Measurements from ENCODE around the gene ATP6V0E1. TPM values are rescaled to one million over a fixed set of nuclear protein-coding genes. Genes with fewer than 3 reads are reported as not detected.
"Not testable (repeated sequence)": the region's sequence is repeated elsewhere in the genome, so short reads cannot be mapped to it uniquely, and the experiment has no call there.

Gene ATP6V0E1
- total RNA-seq, 1 donor from 2014 or later: 100 TPM

- DNase-seq (ENCODE audit: low read depth): no peak
- TF ChIP-seq CTCF (conservative IDR thresholded peaks at IDR 0.05; ENCODE audit: low read depth, low read length): no peak
- no peak overlapping the region for H3K4me3 ChIP-seq (ENCODE audit: low read depth, low read length)
Observed at GRCh38 chr5:173011566-173011965, 28.0 kb downstream of the ATP6V0E1 start.

GRCh38 chr5:173012882-173013281 lies 29.3 kb downstream of the ATP6V0E1 start:
- DNase-seq (ENCODE audit: low read depth): peak; percentile 49
- no peak for TF ChIP-seq CTCF (conservative IDR thresholded peaks at IDR 0.05; ENCODE audit: low read depth, low read length)
- H3K4me3 ChIP-seq (ENCODE audit: low read depth, low read length): no peak overlapping the region

DNA sequence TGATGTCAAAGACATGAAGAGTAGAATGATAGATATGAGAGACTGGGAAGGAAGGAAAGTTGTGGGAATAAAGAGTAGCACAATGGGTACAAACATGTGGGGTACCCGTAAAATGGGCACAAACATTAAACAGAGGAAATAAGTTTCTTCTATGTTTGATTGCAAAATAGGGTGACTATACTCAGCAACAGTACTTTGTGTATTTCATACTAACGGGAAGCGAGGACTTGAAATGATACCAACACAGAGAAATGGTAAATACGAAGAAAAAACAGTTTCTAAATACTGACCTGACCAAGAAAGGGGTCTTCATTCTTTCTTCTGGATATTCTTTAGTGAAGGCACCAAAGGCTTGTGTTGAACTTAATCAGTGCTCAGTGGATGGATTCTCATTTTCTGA lies 31.1 kb downstream of the ATP6V0E1 start:
- no peak for DNase-seq (ENCODE audit: low read depth)
- TF ChIP-seq CTCF (conservative IDR thresholded peaks at IDR 0.05; ENCODE audit: low read depth, low read length): no peak
- no peak overlapping the region for H3K4me3 ChIP-seq (ENCODE audit: low read depth, low read length)

- DNase-seq (ENCODE audit: low read depth): no peak
- no peak overlapping the region for H3K4me3 ChIP-seq (ENCODE audit: low read depth, low read length)
- no peak for TF ChIP-seq CTCF (conservative IDR thresholded peaks at IDR 0.05; ENCODE audit: low read depth, low read length)
Observed at GRCh38 chr5:173015192-173015591, 31.6 kb downstream of the ATP6V0E1 start.

GRCh38 chr5:173015598-173016455 lies 32.3 kb downstream of the ATP6V0E1 start:
- TF ChIP-seq CTCF (conservative IDR thresholded peaks at IDR 0.05; ENCODE audit: low read depth, low read length): no peak
- no peak for DNase-seq (ENCODE audit: low read depth)
- no peak overlapping the region for H3K4me3 ChIP-seq (ENCODE audit: low read depth, low read length)

DNA sequence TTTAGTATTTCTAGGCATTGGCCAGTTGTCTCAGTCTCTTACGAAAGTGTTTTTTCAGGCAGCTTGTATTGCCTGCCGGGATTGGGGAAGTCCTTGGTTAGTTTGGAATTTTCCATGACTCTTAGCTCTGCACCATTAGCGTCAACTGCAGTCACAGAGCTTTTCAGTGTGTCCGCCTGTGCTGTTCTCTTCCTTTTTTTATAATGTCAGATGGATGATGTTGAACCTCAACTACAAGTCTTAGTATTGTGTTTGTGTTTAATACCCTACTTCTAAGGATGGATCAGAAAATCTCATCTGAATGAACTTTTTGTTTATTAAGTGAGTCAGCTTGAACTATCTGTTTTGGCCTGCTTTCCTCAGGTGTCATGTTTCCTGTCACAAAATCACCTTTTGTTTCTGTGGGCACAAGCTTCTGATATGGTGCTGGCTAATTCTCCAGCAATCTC lies 33.1 kb downstream of the ATP6V0E1 start:
- no peak for TF ChIP-seq CTCF (conservative IDR thresholded peaks at IDR 0.05; ENCODE audit: low read depth, low read length)
- H3K4me3 ChIP-seq (ENCODE audit: low read depth, low read length): no peak overlapping the region
- DNase-seq (ENCODE audit: low read depth): peak; percentile 61

GRCh38 chr5:173017087-173017486 lies 33.5 kb downstream of the ATP6V0E1 start:
- not testable (repeated sequence) for DNase-seq (ENCODE audit: low read depth); H3K4me3 ChIP-seq (ENCODE audit: low read depth, low read length)
